Chondrocyte (in vitro differentiated cells): Measurements from ENCODE around the gene NKX1-1. TPM values are rescaled to one million over a fixed set of nuclear protein-coding genes. Genes with fewer than 3 reads are reported as not detected.

ENCODE experiments used
- DNase-seq: peaks from one replicate; pipeline ENCODE4 v3.0.0; 2021; ENCODE audit warnings: mixed read lengths, low spot score
- H3K27ac Mint-ChIP-seq: one replicate; pipeline ENCODE4 v1.8.0; 2021; ENCODE audit warnings: mild to moderate bottlenecking, moderate library complexity, mixed read lengths; ENCODE audit not compliant: unreplicated experiment
- H3K27me3 Mint-ChIP-seq: 2 replicates; pipeline ENCODE4 v1.8.0; 2021; ENCODE audit warnings: low read depth, mixed read lengths
- H3K36me3 Mint-ChIP-seq: 2 replicates; pipeline ENCODE4 v1.8.0; 2021; ENCODE audit warnings: low read depth, mixed read lengths
- H3K4me1 Mint-ChIP-seq: 2 replicates; pipeline ENCODE4 v1.8.0; 2021; ENCODE audit warnings: low read depth, mild to moderate bottlenecking, mixed read lengths
- H3K4me3 Mint-ChIP-seq: one replicate; pipeline ENCODE4 v1.8.0; 2021; ENCODE audit warnings: mild to moderate bottlenecking, moderate library complexity, mixed read lengths; ENCODE audit not compliant: unreplicated experiment
- H3K9me3 Mint-ChIP-seq: 2 replicates; pipeline ENCODE4 v1.8.0; 2021; ENCODE audit warnings: low read depth, mixed read lengths
- long read RNA-seq: library from polyadenylated mRNA; stranded (forward); transcript quantifications from one replicate; pipeline ENCODE4 v2.0.0, GENCODE V29; 2021
- total RNA-seq: library from RNA; stranded (reverse); gene quantifications from 3 replicates; pipeline ENCODE4 v1.2.1, GENCODE V29; 2021
- TF ChIP-seq, protein P1 (sequence below): fragments of 200-600 bp; sonication (generic); IDR thresholded peaks from 2 replicates; pipeline ENCODE4 v1.5.0; 2021; ENCODE audit warnings: antibody characterized with exemption, mild to moderate bottlenecking, moderate library complexity

The NKX1-1 gene
- not detected in 3 replicates for total RNA-seq
- long read RNA-seq, result 0 reads

DNA sequence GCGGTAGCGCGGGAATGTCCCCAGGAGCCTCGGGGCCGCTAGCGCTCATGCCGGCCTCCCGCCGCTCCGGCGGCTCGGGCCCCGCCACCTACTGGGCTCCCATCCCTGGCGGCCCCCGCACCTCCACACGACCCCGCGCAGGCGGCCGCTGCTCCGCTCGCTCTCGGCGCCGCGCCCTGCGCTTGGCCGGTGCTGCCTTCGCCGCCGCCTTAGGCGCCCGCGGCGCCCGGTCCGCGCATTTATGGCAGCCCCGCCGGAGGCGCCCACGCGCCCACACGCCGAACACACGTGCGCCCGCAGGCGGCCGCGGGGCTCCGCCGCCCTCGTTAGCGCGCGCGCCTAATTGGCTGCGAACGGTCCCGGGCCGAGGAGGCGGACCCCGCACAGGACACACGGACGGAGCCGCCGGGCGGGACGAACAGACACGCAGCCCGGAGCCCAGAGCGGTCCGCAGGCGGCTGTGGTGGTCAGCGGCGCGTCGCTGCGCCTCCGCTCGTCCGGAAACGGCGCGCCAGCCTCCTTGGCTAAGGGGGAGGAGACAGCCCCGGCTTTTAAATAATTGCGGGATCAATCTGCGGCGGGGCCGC is at the start of gene NKX1-1:
Gene NKX1-1 (minus strand): TSS at position 49 of the 587 bp plus-strand sequence. CDS start 0 bp downstream, at position 49.
- Mint-ChIP-seq H3K9me3 (no peaks in the 10 kb centered on the region), H3K4me1 (no peaks in the 10 kb centered on the region)
- peak; percentile 72 for DNase-seq

DNA sequence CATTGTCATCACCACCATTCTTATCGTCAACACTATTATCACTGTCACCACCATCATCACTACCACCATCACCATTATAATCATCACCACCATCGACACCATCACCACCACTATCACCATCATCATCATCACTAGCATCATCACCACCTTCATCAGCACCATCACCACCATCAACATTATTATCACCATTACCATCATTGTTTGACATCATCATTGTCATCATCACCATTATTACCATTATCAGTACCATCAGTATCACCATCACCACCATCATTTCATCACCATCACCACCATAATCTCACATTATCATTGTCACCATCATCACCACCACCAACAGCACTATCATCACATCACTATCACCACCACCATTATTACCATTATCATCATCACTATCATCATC is 47.5 kb upstream of the NKX1-1 start:
- Mint-ChIP-seq H3K9me3 (peaks cover 20% of the 10 kb centered on the region), H3K4me1 (no peaks in the 10 kb centered on the region), H3K27ac (no peak overlapping the region), H3K4me3 (no peak overlapping the region), H3K27me3 (peaks cover 27% of the 10 kb centered on the region), H3K36me3 (peaks cover 6% of the 10 kb centered on the region)
- TF ChIP-seq, protein P1, sequence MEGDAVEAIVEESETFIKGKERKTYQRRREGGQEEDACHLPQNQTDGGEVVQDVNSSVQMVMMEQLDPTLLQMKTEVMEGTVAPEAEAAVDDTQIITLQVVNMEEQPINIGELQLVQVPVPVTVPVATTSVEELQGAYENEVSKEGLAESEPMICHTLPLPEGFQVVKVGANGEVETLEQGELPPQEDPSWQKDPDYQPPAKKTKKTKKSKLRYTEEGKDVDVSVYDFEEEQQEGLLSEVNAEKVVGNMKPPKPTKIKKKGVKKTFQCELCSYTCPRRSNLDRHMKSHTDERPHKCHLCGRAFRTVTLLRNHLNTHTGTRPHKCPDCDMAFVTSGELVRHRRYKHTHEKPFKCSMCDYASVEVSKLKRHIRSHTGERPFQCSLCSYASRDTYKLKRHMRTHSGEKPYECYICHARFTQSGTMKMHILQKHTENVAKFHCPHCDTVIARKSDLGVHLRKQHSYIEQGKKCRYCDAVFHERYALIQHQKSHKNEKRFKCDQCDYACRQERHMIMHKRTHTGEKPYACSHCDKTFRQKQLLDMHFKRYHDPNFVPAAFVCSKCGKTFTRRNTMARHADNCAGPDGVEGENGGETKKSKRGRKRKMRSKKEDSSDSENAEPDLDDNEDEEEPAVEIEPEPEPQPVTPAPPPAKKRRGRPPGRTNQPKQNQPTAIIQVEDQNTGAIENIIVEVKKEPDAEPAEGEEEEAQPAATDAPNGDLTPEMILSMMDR, result no peak
- no peak for DNase-seq

More for the DNA sequence above, at the start of gene NKX1-1:
- Mint-ChIP-seq H3K27ac (no peak within 1 kb of the TSS), H3K4me3 (no peak within 1 kb of the TSS), H3K36me3 (no peaks in the 10 kb centered on the region), H3K27me3 (peaks cover 12% of the 10 kb centered on the region)
- TF ChIP-seq, protein P1, result no peak

DNA sequence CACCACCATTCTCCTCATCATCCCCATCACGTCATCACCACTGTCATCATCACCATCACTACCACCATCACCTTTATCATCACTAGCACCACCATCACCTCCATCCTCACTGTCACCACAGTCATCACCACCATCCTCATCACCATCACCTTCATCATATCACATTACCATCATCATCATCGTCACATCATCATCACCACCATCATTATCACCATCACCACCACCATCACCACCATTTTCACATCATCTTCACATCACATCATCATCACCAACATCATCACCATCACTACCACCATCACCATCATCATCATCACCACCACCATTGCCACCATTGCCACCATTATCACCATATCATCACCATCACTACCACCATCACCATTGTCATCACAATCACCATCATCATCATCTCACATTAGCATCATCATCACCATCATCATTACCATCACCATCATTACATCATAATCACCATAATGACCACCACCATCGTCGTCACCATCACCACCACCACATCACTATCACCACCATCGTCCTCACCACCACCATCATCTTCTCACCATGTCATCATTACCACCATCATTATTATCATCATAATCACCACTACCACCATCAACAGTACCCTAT is 46.3 kb upstream of the NKX1-1 start:
- H3K36me3 Mint-ChIP-seq, result peaks cover 2% of the 10 kb centered on the region
- TF ChIP-seq, protein P1, result no peak
- DNase-seq, result no peak
- H3K27me3 Mint-ChIP-seq, result peaks cover 16% of the 10 kb centered on the region
- H3K27ac Mint-ChIP-seq, result no peak overlapping the region
- H3K9me3 Mint-ChIP-seq, result peaks cover 20% of the 10 kb centered on the region
- no peak overlapping the region for H3K4me3 Mint-ChIP-seq
- no peaks in the 10 kb centered on the region for H3K4me1 Mint-ChIP-seq

DNA sequence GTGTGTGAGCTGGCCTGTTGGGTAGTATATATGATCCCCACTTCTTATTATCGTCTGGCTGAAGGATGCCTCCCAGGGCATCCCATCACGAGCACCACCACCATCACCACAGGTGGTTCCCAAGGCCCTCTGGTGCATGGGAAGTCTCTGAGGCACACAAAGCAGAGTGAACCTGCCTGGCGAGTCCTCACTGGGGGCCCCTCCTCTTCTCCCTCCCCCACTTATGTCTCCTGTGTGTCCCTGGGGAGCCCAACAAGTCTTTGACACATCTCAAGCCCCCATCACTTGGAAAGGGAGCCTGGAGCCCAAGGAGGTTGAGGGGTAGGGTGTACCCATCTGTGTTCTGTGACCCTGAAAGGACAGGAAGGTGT is 45.5 kb upstream of the NKX1-1 start:
- Mint-ChIP-seq H3K27ac (no peak overlapping the region), H3K9me3 (peaks cover 20% of the 10 kb centered on the region), H3K36me3 (peaks cover 2% of the 10 kb centered on the region), H3K4me1 (no peaks in the 10 kb centered on the region), H3K27me3 (peaks cover 13% of the 10 kb centered on the region), H3K4me3 (no peak overlapping the region)
- DNase-seq, result no peak
- TF ChIP-seq, protein P1, result no peak

DNA sequence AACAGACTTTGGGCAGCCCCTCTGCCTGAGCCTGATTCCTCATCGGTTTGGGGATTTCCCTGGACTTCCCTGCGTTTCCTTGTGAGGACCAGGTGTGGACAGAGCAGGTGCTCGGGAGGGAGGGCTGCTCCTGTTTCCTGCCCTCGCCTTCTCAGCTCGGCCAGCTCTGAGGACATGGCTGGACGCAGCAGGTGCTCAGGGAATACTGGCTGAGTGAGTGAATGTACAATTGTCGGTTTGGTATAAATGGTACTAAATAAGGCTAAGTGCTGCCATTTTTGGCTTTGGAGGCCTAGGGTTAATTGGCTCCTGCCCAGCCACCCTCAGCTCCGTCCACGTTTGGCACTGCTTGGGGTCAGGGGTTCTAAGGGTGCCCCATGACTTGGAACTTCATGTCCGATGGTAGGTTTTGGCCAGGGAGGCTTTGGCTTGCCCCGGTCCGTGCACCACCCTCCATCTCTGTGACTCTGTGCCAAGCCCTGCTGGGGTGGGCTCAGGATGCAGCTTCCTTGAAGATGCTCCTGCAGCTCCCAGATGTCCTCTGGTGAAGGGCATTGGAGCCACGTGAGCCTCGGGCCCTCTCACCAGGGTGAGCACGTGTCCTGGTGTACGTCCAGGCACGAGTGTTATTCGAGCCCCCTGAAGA is 45.0 kb upstream of the NKX1-1 start:
- Mint-ChIP-seq H3K27me3 (peaks cover 12% of the 10 kb centered on the region), H3K27ac (no peak overlapping the region), H3K4me1 (no peaks in the 10 kb centered on the region), H3K4me3 (no peak overlapping the region), H3K9me3 (peaks cover 20% of the 10 kb centered on the region), H3K36me3 (peaks cover 2% of the 10 kb centered on the region)
- TF ChIP-seq, protein P1, result no peak
- no peak for DNase-seq
